PC-9 (cell line): ENCODE results near the gene CA12.

Source experiments
- EZH2 ChIP-seq: fragments of 200-600 bp; sonication (generic); IDR thresholded peaks from 2 replicates; pipeline ENCODE4 v1.8.0; 2017; ENCODE audit warnings: antibody characterized with exemption, low read depth
- TF ChIP-seq, protein P1 (sequence below): fragments of 200-600 bp; sonication (generic); conservative IDR thresholded peaks from 2 replicates; pipeline ENCODE4 v1.6.1; 2017; ENCODE audit warnings: mixed run types, antibody characterized with exemption, mild to moderate bottlenecking, moderate library complexity

DNA sequence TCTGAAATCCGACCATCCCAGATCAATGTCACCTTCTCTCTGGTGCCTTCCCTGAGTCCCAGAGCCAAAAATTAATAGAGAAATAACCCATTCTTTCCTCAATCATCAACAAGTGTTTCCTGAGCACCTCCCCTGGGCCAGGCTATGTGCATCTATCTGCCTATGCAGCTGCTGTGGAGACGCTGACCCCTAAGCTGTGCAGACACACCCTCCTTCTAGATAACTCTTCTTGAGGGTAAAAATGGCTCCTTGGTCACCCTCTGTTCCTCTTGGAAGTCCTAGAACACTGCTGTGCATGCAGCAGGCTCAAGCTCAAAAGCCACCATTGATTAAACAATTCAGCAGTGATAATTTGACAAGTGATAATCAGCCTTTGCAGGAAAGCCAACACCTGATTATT, 18.4 kb downstream of the CA12 start:
- TF ChIP-seq EZH2, result no peak
- TF ChIP-seq, protein P1, sequence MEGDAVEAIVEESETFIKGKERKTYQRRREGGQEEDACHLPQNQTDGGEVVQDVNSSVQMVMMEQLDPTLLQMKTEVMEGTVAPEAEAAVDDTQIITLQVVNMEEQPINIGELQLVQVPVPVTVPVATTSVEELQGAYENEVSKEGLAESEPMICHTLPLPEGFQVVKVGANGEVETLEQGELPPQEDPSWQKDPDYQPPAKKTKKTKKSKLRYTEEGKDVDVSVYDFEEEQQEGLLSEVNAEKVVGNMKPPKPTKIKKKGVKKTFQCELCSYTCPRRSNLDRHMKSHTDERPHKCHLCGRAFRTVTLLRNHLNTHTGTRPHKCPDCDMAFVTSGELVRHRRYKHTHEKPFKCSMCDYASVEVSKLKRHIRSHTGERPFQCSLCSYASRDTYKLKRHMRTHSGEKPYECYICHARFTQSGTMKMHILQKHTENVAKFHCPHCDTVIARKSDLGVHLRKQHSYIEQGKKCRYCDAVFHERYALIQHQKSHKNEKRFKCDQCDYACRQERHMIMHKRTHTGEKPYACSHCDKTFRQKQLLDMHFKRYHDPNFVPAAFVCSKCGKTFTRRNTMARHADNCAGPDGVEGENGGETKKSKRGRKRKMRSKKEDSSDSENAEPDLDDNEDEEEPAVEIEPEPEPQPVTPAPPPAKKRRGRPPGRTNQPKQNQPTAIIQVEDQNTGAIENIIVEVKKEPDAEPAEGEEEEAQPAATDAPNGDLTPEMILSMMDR, result no peak
